Keratinocyte (primary cell): ENCODE results near the gene PCBP1. TPM values are rescaled to one million over a fixed set of nuclear protein-coding genes. Genes with fewer than 3 reads are reported as not detected.

ENCODE experiments used
- DNase-seq: peaks from one replicate; pipeline ENCODE4 v3.0.0-alpha.2; 2011; ENCODE audit warnings: low read depth, missing footprints, low spot score
- FAIRE-seq: peaks from 2 replicates; lab custom pipeline; 2011; peaks lifted over from hg19 to GRCh38; lab: Jason Lieb, UNC
- H2AFZ ChIP-seq: 2 replicates; pipeline ENCODE4 v1.6.0; 2012; ENCODE audit warnings: low read length, control low read depth, inconsistent platforms; ENCODE audit not compliant: control insufficient read depth
- H3K27ac ChIP-seq: 2 replicates; pipeline ENCODE4 v1.5.1; 2011; ENCODE audit warnings: low read length; ENCODE audit not compliant: control insufficient read depth, insufficient read depth
- H3K27me3 ChIP-seq: 3 replicates; pipeline ENCODE4 v1.6.0; 2011; ENCODE audit warnings: low read length; ENCODE audit not compliant: control insufficient read depth, insufficient read depth; ENCODE audit errors: extremely low read depth
- H3K36me3 ChIP-seq, 2 experiments: 2 replicates in 1 of 2; 3 replicates in 1 of 2; pipeline ENCODE4 v1.5.1; 2011; ENCODE audit warnings: low read length in 2 of 2, mild to moderate bottlenecking in 1 of 2; ENCODE audit not compliant: control insufficient read depth in 2 of 2, insufficient read depth in 2 of 2; ENCODE audit errors: extremely low read depth in 1 of 2
- H3K4me1 ChIP-seq: 3 replicates; pipeline ENCODE4 v1.5.1; 2011; ENCODE audit warnings: low read length; ENCODE audit not compliant: control insufficient read depth, insufficient read depth; ENCODE audit errors: extremely low read depth
- H3K4me2 ChIP-seq: 3 replicates; pipeline ENCODE4 v1.6.0; 2011; ENCODE audit warnings: low read depth, low read length; ENCODE audit not compliant: control insufficient read depth, insufficient read depth; ENCODE audit errors: extremely low read depth
- H3K4me3 ChIP-seq, 3 experiments: fragments of 200-600 bp in 1 of 3; sonication (generic) in 1 of 3; 2 replicates in 2 of 3; 3 replicates in 1 of 3; pipeline ENCODE4 v1.5.1; 2011 to 2016; ENCODE audit warnings: low read length in 3 of 3, mild to moderate bottlenecking in 3 of 3, control low read depth in 2 of 3, inconsistent platforms in 1 of 3, low read depth in 1 of 3, mixed read lengths in 1 of 3, mixed run types in 1 of 3, moderate library complexity in 1 of 3; ENCODE audit not compliant: control insufficient read depth in 2 of 3, insufficient read depth in 2 of 3; ENCODE audit errors: extremely low read depth in 1 of 3
- H3K79me2 ChIP-seq: 2 replicates; pipeline ENCODE4 v1.6.0; 2012; ENCODE audit warnings: low read length; ENCODE audit not compliant: control insufficient read depth, insufficient read depth
- H3K9ac ChIP-seq: 3 replicates; pipeline ENCODE4 v1.6.0; 2011; ENCODE audit warnings: low read length; ENCODE audit not compliant: control insufficient read depth, insufficient read depth; ENCODE audit errors: extremely low read depth
- H3K9me1 ChIP-seq: 3 replicates; pipeline ENCODE4 v1.6.0; 2011; ENCODE audit warnings: low read length; ENCODE audit not compliant: control insufficient read depth, insufficient read depth; ENCODE audit errors: extremely low read depth
- H3K9me3 ChIP-seq: 2 replicates; pipeline ENCODE4 v1.5.1; 2012; ENCODE audit warnings: low read depth, low read length; ENCODE audit not compliant: control insufficient read depth
- H4K20me1 ChIP-seq: 3 replicates; pipeline ENCODE4 v1.6.0; 2011; ENCODE audit warnings: low read length; ENCODE audit not compliant: control insufficient read depth, insufficient read depth; ENCODE audit errors: extremely low read depth
- EZH2 ChIP-seq: IDR thresholded peaks from one replicate; pipeline ENCODE4 v1.6.1; 2012; ENCODE audit warnings: inconsistent platforms, mild to moderate bottlenecking, low read length, moderate library complexity
- dilution Hi-C: fragments of 300-500 bp; cut with MboI; formaldehyde crosslinking; loops from one replicate; pipeline ENCODE4 v1.7.0; 2020; ENCODE audit warnings: low sequenced_read_pairs; ENCODE audit not compliant: extremely low pct_ligation_motif_present
- polyA plus RNA-seq, 5 experiments: library from polyadenylated mRNA; depleted of rRNA in 3 of 5; stranded (reverse) in 3 of 5; stranded (forward) in 1 of 5; unstranded in 1 of 5; fragments of >200 nt; gene quantifications; 1 replicate in 1 of 5; 2 replicates in 3 of 5; 3 replicates in 1 of 5; pipeline versions ENCODE4 v1.2.1 to v1.2.3, GENCODE V29; 2011 to 2012; ENCODE audit warnings: missing spikeins in 2 of 5, low read depth in 1 of 5, low replicate concordance in 1 of 5
- TF ChIP-seq, protein P1 (sequence below), 3 experiments: IDR thresholded peaks in 1 of 3; conservative IDR thresholded peaks in 1 of 3; optimal IDR thresholded peaks in 1 of 3; 2 replicates in 2 of 3; 3 replicates in 1 of 3; pipeline versions ENCODE3 to v1.5.1; 2011; ENCODE audit warnings: low read length in 3 of 3, mild to moderate bottlenecking in 3 of 3, moderate library complexity in 2 of 3, control low read depth in 1 of 3, inconsistent platforms in 1 of 3; ENCODE audit not compliant: insufficient read depth in 2 of 3; ENCODE audit errors: extremely low read depth in 1 of 3

The PCBP1 gene
- polyA plus RNA-seq, 1 donor (not counting 4 experiments of a cell fraction or from before 2014, with no cell fraction given), result 86.8 TPM

DNA sequence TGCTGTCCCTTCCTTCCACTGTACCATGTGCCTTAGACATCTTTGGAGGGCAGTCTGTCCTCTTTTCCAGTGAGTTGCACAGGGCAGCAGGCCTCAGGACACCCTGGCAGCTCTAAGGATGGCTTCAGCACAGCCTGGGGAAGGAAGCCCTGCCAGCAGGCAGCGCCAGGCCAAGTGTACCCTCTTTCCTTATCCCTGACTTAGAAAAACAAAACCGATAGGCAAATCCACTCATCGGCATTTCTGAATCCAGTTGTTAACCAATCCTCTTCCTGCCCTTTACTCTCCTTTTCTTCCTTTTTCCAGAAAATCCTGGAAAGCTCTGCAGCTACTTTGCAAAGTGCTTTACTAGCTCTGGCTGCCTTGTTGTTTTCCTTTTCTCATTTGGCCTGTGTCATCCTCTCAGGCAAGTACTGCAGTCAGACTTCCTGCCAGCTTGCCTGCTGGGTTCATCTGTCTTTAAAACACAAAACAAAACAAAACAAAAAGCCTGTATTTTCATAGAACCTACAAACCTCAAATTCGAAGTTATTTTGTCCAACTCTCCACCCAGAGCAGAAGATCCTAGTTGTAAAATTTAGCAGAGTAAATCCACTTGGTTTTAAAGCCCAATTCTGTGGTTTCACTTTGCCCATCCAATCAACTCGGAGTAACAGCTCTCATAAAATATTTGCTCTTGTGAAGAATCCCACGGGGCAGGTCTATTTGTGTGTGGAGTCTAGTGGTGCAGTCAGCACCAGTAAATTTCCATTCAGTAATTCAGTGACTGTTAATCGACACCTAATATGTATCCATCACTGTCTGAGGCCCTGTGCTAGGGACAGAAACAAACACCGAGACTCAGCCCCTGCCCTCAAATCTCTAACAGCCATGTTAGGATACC lies 45.2 kb downstream of the PCBP1 start:
- no peaks in the 10 kb centered on the region for H3K9me3 ChIP-seq
- peak overlapping the region; percentile 91 for H3K27ac ChIP-seq
- no peak for TF ChIP-seq EZH2
- TF ChIP-seq, protein P1, sequence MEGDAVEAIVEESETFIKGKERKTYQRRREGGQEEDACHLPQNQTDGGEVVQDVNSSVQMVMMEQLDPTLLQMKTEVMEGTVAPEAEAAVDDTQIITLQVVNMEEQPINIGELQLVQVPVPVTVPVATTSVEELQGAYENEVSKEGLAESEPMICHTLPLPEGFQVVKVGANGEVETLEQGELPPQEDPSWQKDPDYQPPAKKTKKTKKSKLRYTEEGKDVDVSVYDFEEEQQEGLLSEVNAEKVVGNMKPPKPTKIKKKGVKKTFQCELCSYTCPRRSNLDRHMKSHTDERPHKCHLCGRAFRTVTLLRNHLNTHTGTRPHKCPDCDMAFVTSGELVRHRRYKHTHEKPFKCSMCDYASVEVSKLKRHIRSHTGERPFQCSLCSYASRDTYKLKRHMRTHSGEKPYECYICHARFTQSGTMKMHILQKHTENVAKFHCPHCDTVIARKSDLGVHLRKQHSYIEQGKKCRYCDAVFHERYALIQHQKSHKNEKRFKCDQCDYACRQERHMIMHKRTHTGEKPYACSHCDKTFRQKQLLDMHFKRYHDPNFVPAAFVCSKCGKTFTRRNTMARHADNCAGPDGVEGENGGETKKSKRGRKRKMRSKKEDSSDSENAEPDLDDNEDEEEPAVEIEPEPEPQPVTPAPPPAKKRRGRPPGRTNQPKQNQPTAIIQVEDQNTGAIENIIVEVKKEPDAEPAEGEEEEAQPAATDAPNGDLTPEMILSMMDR (optimal IDR thresholded peaks at IDR 0.05 in 1 of 3, IDR thresholded peaks at IDR 0.05 in 1 of 3, conservative IDR thresholded peaks at IDR 0.05 in 1 of 3; ENCODE audit: extremely low read depth in 1 of 3, insufficient read depth in 2 of 3, low read length in 3 of 3), result no peak
- peak overlapping the region; percentile 95 for H3K4me2 ChIP-seq
- H3K27me3 ChIP-seq, result no peaks in the 10 kb centered on the region
- no peaks in the 10 kb centered on the region for H4K20me1 ChIP-seq
- peak overlapping the region in 2 of 3 experiments; percentile 59 to 63 for H3K4me3 ChIP-seq
- dilution Hi-C loops, result no loop called here
- H3K4me1 ChIP-seq, result peaks cover 33% of the 10 kb centered on the region
- no peaks in the 10 kb centered on the region for H3K36me3 ChIP-seq
- DNase-seq (no peak), FAIRE-seq (no peak)
- peak overlapping the region; percentile 76 for H3K9ac ChIP-seq
- no peaks in the 10 kb centered on the region for H3K9me1 ChIP-seq
- H2AFZ ChIP-seq, result peak overlapping the region; percentile 86
- no peaks in the 10 kb centered on the region for H3K79me2 ChIP-seq

DNA sequence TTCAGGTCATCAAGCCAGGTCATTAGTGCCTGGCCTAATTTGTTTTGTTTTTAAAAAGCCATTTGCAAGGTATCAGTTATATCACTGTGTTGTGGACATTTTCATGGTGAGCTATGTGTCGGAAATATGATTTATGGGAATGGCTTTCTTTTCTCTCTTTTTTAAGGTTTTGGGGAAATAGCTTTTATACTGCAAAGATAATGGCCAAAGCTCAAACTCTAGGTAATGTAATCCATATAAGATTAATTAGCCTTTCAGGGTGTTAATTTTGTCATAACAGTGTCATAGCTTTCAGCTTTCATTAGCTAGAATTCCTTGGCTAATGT lies 45.8 kb downstream of the PCBP1 start:
- H3K27me3 ChIP-seq, result no peaks in the 10 kb centered on the region
- peak overlapping the region; percentile 91 for H3K27ac ChIP-seq
- no peaks in the 10 kb centered on the region for H4K20me1 ChIP-seq
- no peaks in the 10 kb centered on the region for H3K9me3 ChIP-seq
- peak overlapping the region; percentile 86 for H2AFZ ChIP-seq
- FAIRE-seq (no peak), DNase-seq (no peak)
- H3K36me3 ChIP-seq, result no peaks in the 10 kb centered on the region
- peak overlapping the region; percentile 76 for H3K9ac ChIP-seq
- dilution Hi-C loops, result no loop called here
- peak overlapping the region; percentile 95 for H3K4me2 ChIP-seq
- TF ChIP-seq, protein P1 (optimal IDR thresholded peaks at IDR 0.05 in 1 of 3, IDR thresholded peaks at IDR 0.05 in 1 of 3, conservative IDR thresholded peaks at IDR 0.05 in 1 of 3; ENCODE audit: extremely low read depth in 1 of 3, insufficient read depth in 2 of 3, low read length in 3 of 3), result no peak
- TF ChIP-seq EZH2, result no peak
- H3K79me2 ChIP-seq, result no peaks in the 10 kb centered on the region
- peaks cover 33% of the 10 kb centered on the region for H3K4me1 ChIP-seq
- H3K4me3 ChIP-seq, result peak overlapping the region in 2 of 3 experiments; percentile 59 to 63
- no peaks in the 10 kb centered on the region for H3K9me1 ChIP-seq
